ENCODE results near the gene TMX4.

The TMX4 gene

DNA sequence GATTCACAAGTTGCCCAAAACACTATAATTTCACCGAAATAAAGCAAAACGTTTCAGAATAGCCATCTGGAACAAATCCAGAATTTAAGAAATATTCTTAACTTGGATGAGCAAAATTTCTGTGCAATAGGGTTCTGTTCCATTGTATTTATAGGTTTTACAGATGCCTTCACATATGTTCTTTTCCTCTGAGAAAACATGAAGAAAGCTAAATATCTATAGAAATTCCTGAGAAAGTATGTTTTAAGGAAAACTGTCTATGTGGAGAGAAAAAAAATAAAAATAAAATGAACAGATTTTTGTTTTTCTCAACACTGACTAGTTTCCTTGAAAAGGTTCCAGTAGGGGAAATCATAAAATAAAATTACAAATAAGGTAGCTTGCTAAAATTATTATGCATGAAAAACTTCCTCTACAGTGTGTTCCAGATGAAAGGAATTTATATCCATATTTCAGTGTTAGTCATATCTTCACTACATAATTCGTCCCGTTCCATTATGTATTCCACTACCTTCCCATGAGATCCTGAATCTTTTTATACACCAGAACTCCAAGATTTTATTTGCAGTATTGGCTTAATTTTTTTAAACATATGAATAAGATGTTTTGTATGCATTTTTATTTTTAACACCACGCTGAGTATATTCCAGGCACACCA, 42.4 kb upstream of the TMX4 start:
- TF ChIP-seq, protein P1, sequence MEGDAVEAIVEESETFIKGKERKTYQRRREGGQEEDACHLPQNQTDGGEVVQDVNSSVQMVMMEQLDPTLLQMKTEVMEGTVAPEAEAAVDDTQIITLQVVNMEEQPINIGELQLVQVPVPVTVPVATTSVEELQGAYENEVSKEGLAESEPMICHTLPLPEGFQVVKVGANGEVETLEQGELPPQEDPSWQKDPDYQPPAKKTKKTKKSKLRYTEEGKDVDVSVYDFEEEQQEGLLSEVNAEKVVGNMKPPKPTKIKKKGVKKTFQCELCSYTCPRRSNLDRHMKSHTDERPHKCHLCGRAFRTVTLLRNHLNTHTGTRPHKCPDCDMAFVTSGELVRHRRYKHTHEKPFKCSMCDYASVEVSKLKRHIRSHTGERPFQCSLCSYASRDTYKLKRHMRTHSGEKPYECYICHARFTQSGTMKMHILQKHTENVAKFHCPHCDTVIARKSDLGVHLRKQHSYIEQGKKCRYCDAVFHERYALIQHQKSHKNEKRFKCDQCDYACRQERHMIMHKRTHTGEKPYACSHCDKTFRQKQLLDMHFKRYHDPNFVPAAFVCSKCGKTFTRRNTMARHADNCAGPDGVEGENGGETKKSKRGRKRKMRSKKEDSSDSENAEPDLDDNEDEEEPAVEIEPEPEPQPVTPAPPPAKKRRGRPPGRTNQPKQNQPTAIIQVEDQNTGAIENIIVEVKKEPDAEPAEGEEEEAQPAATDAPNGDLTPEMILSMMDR (IDR thresholded peaks at IDR 0.05; ENCODE audit: insufficient read depth, low read length, poor library complexity, severe bottlenecking), result no peak
- H3K27me3 ChIP-seq (replicated peaks; ENCODE audit: control insufficient read depth, insufficient read depth, low read length), result no peaks in the 10 kb centered on the region
- no peak overlapping the region for H3K4me3 ChIP-seq (replicated peaks; ENCODE audit: low read depth, low read length)
- H3K36me3 ChIP-seq (ENCODE audit: control insufficient read depth, insufficient read depth, low read length), result no peaks in the 10 kb centered on the region
- DNase-seq (ENCODE audit: extremely low read depth, insufficient read length), result no peak

DNA sequence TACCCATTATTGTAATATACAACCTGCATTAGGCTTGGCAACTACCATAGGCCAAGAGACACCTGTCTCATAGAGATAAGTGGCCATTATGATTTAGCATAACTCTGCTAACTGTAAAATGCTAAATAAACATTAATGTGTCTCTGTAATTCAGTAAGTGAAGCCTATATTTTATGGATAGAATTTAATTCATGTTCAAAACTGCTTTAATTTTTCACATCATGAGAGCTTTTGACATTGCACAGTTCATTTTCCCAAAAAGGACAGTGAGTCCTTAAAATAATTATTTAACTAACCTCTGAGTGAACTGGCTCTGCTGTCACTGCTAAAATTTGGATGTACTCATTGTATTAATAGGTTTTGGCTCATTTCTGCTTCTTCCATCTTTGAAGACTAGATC, 41.4 kb upstream of the TMX4 start:
- no peak for DNase-seq (ENCODE audit: extremely low read depth, insufficient read length)
- H3K27me3 ChIP-seq (replicated peaks; ENCODE audit: control insufficient read depth, insufficient read depth, low read length), result no peaks in the 10 kb centered on the region
- H3K4me3 ChIP-seq (replicated peaks; ENCODE audit: low read depth, low read length), result no peak overlapping the region
- TF ChIP-seq, protein P1 (IDR thresholded peaks at IDR 0.05; ENCODE audit: insufficient read depth, low read length, poor library complexity, severe bottlenecking), result no peak
- H3K36me3 ChIP-seq (ENCODE audit: control insufficient read depth, insufficient read depth, low read length), result no peaks in the 10 kb centered on the region

DNA sequence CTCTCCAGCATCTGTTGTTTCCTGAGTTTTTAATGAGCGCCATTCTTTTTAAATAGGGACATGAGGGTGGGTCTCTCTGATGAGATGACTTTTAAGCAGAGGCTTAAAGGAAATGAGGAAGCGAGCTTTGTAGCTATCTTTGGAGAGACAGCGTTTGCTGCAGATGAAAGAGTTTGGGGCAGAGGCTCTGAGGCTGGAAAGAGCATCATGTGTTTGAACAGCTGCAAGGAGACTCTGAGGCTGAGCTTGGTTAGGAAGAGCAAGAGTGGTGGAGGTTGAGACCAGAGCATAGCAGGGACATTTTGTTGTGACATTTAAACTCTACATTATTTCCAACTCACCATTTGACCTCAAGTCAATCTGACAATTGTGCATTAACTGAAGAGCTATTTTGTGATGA, 38.3 kb upstream of the TMX4 start:
- no peaks in the 10 kb centered on the region; the same call in 1 of the 2 replicates for H3K27me3 ChIP-seq (replicated peaks; ENCODE audit: control insufficient read depth, insufficient read depth, low read length)
- TF ChIP-seq, protein P1 (IDR thresholded peaks at IDR 0.05; ENCODE audit: insufficient read depth, low read length, poor library complexity, severe bottlenecking), result no peak
- H3K36me3 ChIP-seq (ENCODE audit: control insufficient read depth, insufficient read depth, low read length), result no peaks in the 10 kb centered on the region
- H3K4me3 ChIP-seq (replicated peaks; ENCODE audit: low read depth, low read length), result no peak overlapping the region
- DNase-seq (ENCODE audit: extremely low read depth, insufficient read length), result no peak

DNA sequence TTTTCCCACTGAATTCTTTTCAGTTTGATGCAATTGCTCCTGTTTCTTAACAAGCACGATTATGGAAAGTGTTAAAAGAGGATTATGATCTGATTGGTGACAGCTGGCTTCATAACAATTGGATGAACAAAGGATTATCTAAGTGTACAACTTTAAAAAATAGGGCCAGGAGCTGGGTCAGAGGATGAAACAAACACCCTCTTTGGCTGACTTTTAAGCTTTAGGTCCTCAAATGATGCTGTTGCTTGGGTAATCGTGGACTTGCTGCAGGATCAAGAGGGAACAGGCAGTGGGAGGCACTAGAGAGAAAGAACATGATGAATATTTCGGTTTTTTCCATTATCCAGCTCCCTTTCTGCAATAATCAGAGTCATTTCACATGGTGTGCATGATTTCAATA, 35.5 kb upstream of the TMX4 start:
- Histone ChIP-seq H3K4me3 (replicated peaks; ENCODE audit: low read depth, low read length) (no peak overlapping the region), H3K27me3 (replicated peaks; ENCODE audit: control insufficient read depth, insufficient read depth, low read length) (no peaks in the 10 kb centered on the region; the same call in 1 of the 2 replicates), H3K36me3 (ENCODE audit: control insufficient read depth, insufficient read depth, low read length) (no peaks in the 10 kb centered on the region)
- TF ChIP-seq, protein P1 (IDR thresholded peaks at IDR 0.05; ENCODE audit: insufficient read depth, low read length, poor library complexity, severe bottlenecking), result no peak
- DNase-seq (ENCODE audit: extremely low read depth, insufficient read length), result no peak

DNA sequence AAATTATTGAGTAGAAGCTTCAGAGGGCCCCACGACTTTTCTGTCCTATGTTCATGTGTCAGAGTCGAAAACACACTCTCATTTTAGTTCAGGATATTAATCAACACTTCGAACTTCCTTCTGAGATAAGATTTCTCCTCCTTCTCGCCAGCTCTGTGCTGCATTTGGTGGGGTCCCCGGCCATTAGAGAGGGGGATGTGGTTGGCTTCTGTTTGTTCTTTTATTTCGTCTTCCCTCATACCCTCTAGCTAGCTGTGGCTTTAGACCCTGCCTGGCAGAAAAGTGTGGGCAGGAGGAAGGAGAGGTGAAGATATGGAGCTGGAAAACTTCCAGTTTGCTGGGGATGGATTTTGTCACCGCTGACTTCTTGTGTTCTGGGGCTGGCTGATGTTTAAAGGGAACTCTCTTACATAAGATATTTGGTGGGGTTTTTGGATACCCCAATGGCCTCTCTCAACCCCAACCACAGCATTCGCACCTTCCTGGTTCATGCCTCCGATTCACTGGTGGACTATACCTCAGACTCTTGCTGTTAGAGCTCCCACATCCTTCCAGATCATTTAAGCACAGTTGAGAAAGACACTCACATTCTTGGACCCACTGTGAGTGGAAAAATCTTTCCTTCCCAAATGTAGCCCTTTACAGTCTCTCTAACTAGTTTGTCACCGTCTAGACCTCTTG, 30.7 kb upstream of the TMX4 start:
- Histone ChIP-seq H3K36me3 (ENCODE audit: control insufficient read depth, insufficient read depth, low read length) (no peaks in the 10 kb centered on the region), H3K27me3 (replicated peaks; ENCODE audit: control insufficient read depth, insufficient read depth, low read length) (no peaks in the 10 kb centered on the region; the same call in 1 of the 2 replicates), H3K4me3 (replicated peaks; ENCODE audit: low read depth, low read length) (no peak overlapping the region)
- no peak for DNase-seq (ENCODE audit: extremely low read depth, insufficient read length)
- TF ChIP-seq, protein P1 (IDR thresholded peaks at IDR 0.05; ENCODE audit: insufficient read depth, low read length, poor library complexity, severe bottlenecking), result no peak

Data from GM06990 (cell line).